CD4-positive, alpha-beta T cell treated with Interferon gamma for 1 hour (primary cell): ENCODE data around the gene PARM1.
A peak's percentile ranks its signal among the peaks of the same experiment; 100 is the strongest.

Experiments used
- DNase-seq: peaks from one replicate; pipeline ENCODE4 v3.0.0-alpha.2; 2020

PARM1 gene

GRCh38 chr4:74996996-74997395, 64.1 kb downstream of the PARM1 start:
- no peak for DNase-seq

GRCh38 chr4:74997948-74998729, 65.2 kb downstream of the PARM1 start:
- DNase-seq, result no peak

- no peak for DNase-seq
Observed at GRCh38 chr4:74999714-75000309, 66.9 kb downstream of the PARM1 start.

GRCh38 chr4:75001871-75002270, 69.0 kb downstream of the PARM1 start:
- DNase-seq, result no peak

- no peak for DNase-seq
Observed at GRCh38 chr4:75002381-75002780, 69.5 kb downstream of the PARM1 start.

- no peak for DNase-seq
Observed at GRCh38 chr4:75003979-75004378, 71.1 kb downstream of the PARM1 start.

GRCh38 chr4:75004755-75005668, 72.1 kb downstream of the PARM1 start:
- no peak for DNase-seq

GRCh38 chr4:75005727-75006126, 72.8 kb downstream of the PARM1 start:
- no peak for DNase-seq

GRCh38 chr4:75007891-75008290, 75.0 kb downstream of the PARM1 start:
- DNase-seq, result no peak

GRCh38 chr4:75009138-75009537, 76.2 kb downstream of the PARM1 start:
- no peak for DNase-seq

- no peak for DNase-seq
Observed at GRCh38 chr4:75011131-75011795, 78.3 kb downstream of the PARM1 start.

- DNase-seq, result no peak
Observed at GRCh38 chr4:75015627-75016026, 82.7 kb downstream of the PARM1 start.

GRCh38 chr4:75016472-75016871, 83.6 kb downstream of the PARM1 start:
- no peak for DNase-seq

GRCh38 chr4:75018811-75019479, 86.0 kb downstream of the PARM1 start:
- DNase-seq, result no peak

GRCh38 chr4:75025431-75025830, 92.5 kb downstream of the PARM1 start:
- no peak for DNase-seq

GRCh38 chr4:75028196-75028854, 95.4 kb downstream of the PARM1 start:
- DNase-seq, result no peak

- no peak for DNase-seq
Observed at GRCh38 chr4:75030028-75030427, 97.1 kb downstream of the PARM1 start.

- DNase-seq, result peak; percentile 29
Observed at GRCh38 chr4:75030649-75031235, 97.8 kb downstream of the PARM1 start.

- no peak for DNase-seq
Observed at GRCh38 chr4:75031775-75032174, 98.9 kb downstream of the PARM1 start.

GRCh38 chr4:75034523-75034922, 101.6 kb downstream of the PARM1 start:
- DNase-seq, result no peak

GRCh38 chr4:75035321-75035720, 102.4 kb downstream of the PARM1 start:
- DNase-seq, result no peak
